OCI-LY3 (cell line): ENCODE data around the gene ELFN2.
A peak's percentile ranks its signal among the peaks of the same experiment; 100 is the strongest.

Experiments used
- H2AFZ ChIP-seq: fragments of 200-600, 300-600 bp; shearing (Covaris generic); 2 replicates; pipeline ENCODE4 v1.6.0; 2014; ENCODE audit warnings: antibody characterized with exemption, low read depth, low read length
- H3K27ac ChIP-seq: fragments of 200-600, 300-600 bp; sonication (generic); 2 replicates; pipeline ENCODE4 v1.5.1; 2014; ENCODE audit warnings: mild to moderate bottlenecking, low read length, moderate library complexity, mixed read lengths
- H3K27me3 ChIP-seq: fragments of 200-600, 300-600 bp; sonication (generic); 2 replicates; pipeline ENCODE4 v1.6.1; 2014; ENCODE audit warnings: low read depth, low read length, mixed read lengths
- H3K36me3 ChIP-seq: fragments of 200-600, 300-600 bp; sonication (generic); replicated peaks from 2 replicates; pipeline ENCODE3; 2014; ENCODE audit warnings: low read depth, low read length, mixed read lengths
- H3K4me1 ChIP-seq: fragments of 300-600, 200-600 bp; sonication (generic); 2 replicates; pipeline ENCODE4 v1.6.1; 2014; ENCODE audit warnings: low read length, mixed read lengths
- H3K4me2 ChIP-seq: fragments of 200-600, 300-600 bp; sonication (generic); 2 replicates; pipeline ENCODE4 v1.6.1; 2014; ENCODE audit warnings: low read length, mixed read lengths
- H3K4me3 ChIP-seq: fragments of 300-600, 200-600 bp; sonication (generic); 2 replicates; pipeline ENCODE4 v1.5.1; 2014; ENCODE audit warnings: antibody characterized with exemption, mild to moderate bottlenecking, low read length, moderate library complexity
- H3K79me2 ChIP-seq: fragments of 300-600, 200-600 bp; shearing (Covaris generic); 2 replicates; pipeline ENCODE4 v1.6.1; 2014; ENCODE audit warnings: mild to moderate bottlenecking, low read length, mixed read lengths
- H3K9ac ChIP-seq: fragments of 300-600, 200-600 bp; shearing (Covaris generic); 2 replicates; pipeline ENCODE4 v1.6.0; 2014; ENCODE audit warnings: mild to moderate bottlenecking, low read length, moderate library complexity
- H3K9me3 ChIP-seq: fragments of 200-600, 300-600 bp; shearing (Covaris generic); 2 replicates; pipeline ENCODE4 v1.6.1; 2014; ENCODE audit warnings: low read length, mixed read lengths; ENCODE audit not compliant: insufficient read depth
- H4K20me1 ChIP-seq: fragments of 200-600, 300-600 bp; sonication (generic); 2 replicates; pipeline ENCODE4 v1.6.1; 2016; ENCODE audit warnings: low read length, mixed read lengths; ENCODE audit not compliant: insufficient read depth
- CTCF ChIP-seq: fragments of 200-600, 300-600 bp; sonication (generic); IDR thresholded peaks from 2 replicates; pipeline ENCODE4 v1.5.1; 2014; ENCODE audit warnings: antibody characterized with exemption, low read length, low read depth
- EZH2phosphoT487 ChIP-seq: fragments of 200-600 bp; shearing (Covaris generic); IDR thresholded peaks from 2 replicates; pipeline ENCODE4 v1.6.1; 2018; ENCODE audit warnings: antibody characterized with exemption, mixed run types, low read depth

Gene ELFN2

GRCh38 chr22:37378642-37379058 is 48.6 kb downstream of the ELFN2 start:
- H3K27ac ChIP-seq: no peak overlapping the region
- H3K9me3 ChIP-seq: no peaks in the 10 kb centered on the region
- no peak for TF ChIP-seq CTCF
- TF ChIP-seq EZH2phosphoT487: no peak
- H3K79me2 ChIP-seq: no peaks in the 10 kb centered on the region
- H4K20me1 ChIP-seq: no peaks in the 10 kb centered on the region
- H3K4me1 ChIP-seq: peaks cover 25% of the 10 kb centered on the region
- H2AFZ ChIP-seq: no peak overlapping the region
- no peak overlapping the region for H3K4me2 ChIP-seq
- no peak overlapping the region for H3K9ac ChIP-seq
- no peak overlapping the region for H3K4me3 ChIP-seq
- H3K36me3 ChIP-seq: no peaks in the 10 kb centered on the region
- H3K27me3 ChIP-seq: peaks cover 57% of the 10 kb centered on the region

GRCh38 chr22:37377927-37378326 is 49.4 kb downstream of the ELFN2 start:
- TF ChIP-seq EZH2phosphoT487 (no peak), CTCF (no peak)
- no peaks in the 10 kb centered on the region for H3K36me3 ChIP-seq
- peaks cover 18% of the 10 kb centered on the region for H3K4me1 ChIP-seq
- H3K9ac ChIP-seq: no peak overlapping the region
- H3K4me3 ChIP-seq: no peak overlapping the region
- peaks cover 57% of the 10 kb centered on the region for H3K27me3 ChIP-seq
- H3K27ac ChIP-seq: no peak overlapping the region
- H3K4me2 ChIP-seq: peak overlapping the region; percentile 20; the same call in 1 of the 2 replicates
- no peaks in the 10 kb centered on the region for H3K79me2 ChIP-seq
- no peaks in the 10 kb centered on the region for H4K20me1 ChIP-seq
- H3K9me3 ChIP-seq: no peaks in the 10 kb centered on the region
- no peak overlapping the region for H2AFZ ChIP-seq

- peaks cover 16% of the 10 kb centered on the region for H3K4me1 ChIP-seq
- no peak overlapping the region for H3K4me3 ChIP-seq
- H2AFZ ChIP-seq: no peak overlapping the region
- no peak overlapping the region for H3K9ac ChIP-seq
- H3K27ac ChIP-seq: no peak overlapping the region
- H3K79me2 ChIP-seq: no peaks in the 10 kb centered on the region
- H3K36me3 ChIP-seq: no peaks in the 10 kb centered on the region
- no peak for TF ChIP-seq EZH2phosphoT487
- no peak for TF ChIP-seq CTCF
- H4K20me1 ChIP-seq: no peaks in the 10 kb centered on the region
- peaks cover 54% of the 10 kb centered on the region for H3K27me3 ChIP-seq
- H3K9me3 ChIP-seq: no peaks in the 10 kb centered on the region
- no peak overlapping the region for H3K4me2 ChIP-seq
Observed at GRCh38 chr22:37377138-37377537, 50.1 kb downstream of the ELFN2 start.

GRCh38 chr22:37376643-37377042 is 50.6 kb downstream of the ELFN2 start:
- no peaks in the 10 kb centered on the region for H4K20me1 ChIP-seq
- no peak overlapping the region for H2AFZ ChIP-seq
- no peak overlapping the region for H3K9ac ChIP-seq
- H3K79me2 ChIP-seq: no peaks in the 10 kb centered on the region
- H3K9me3 ChIP-seq: no peaks in the 10 kb centered on the region
- H3K4me3 ChIP-seq: no peak overlapping the region
- no peak overlapping the region for H3K4me2 ChIP-seq
- H3K27me3 ChIP-seq: peaks cover 54% of the 10 kb centered on the region
- H3K36me3 ChIP-seq: no peaks in the 10 kb centered on the region
- peaks cover 12% of the 10 kb centered on the region for H3K4me1 ChIP-seq
- H3K27ac ChIP-seq: no peak overlapping the region
- TF ChIP-seq EZH2phosphoT487: no peak
- no peak for TF ChIP-seq CTCF
